HEK293 (cell line): ENCODE results near the gene KRTAP9-9.
"Not testable (repeated sequence)": the region's sequence is repeated elsewhere in the genome, so short reads cannot be mapped to it uniquely, and the experiment has no call there.

Experiments
- CTCF ChIA-PET: fragments of 350-600 bp; formaldehyde crosslinking; extraction: SDS; loops from one replicate; lab custom pipeline; 2021; ENCODE audit warnings: antibody characterized with exemption; lab: Yijun Ruan, JAX
- POLR2A ChIA-PET: fragments of 300-600 bp; formaldehyde crosslinking; extraction: SDS; loops from one replicate; lab custom pipeline; 2020; ENCODE audit warnings: antibody characterized with exemption, inconsistent platforms; lab: Yijun Ruan, JAX
- H3K27ac ChIP-seq: fragments of 200-500 bp; sonication (Bioruptor generic); 2 replicates; pipeline ENCODE4 v1.5.1; 2014; ENCODE audit warnings: low read depth, low read length, control low read depth, inconsistent platforms; ENCODE audit errors: extremely low read depth
- H3K36me3 ChIP-seq, 2 experiments: fragments of 200-500 bp in 1 of 2; sonication (Bioruptor generic) in 1 of 2; 1 replicate in 1 of 2; 2 replicates in 1 of 2; pipeline ENCODE4 v1.5.1; 2014 to 2017; ENCODE audit warnings: inconsistent platforms in 2 of 2, low read length in 2 of 2; ENCODE audit not compliant: control insufficient read depth in 2 of 2, insufficient read depth in 1 of 2
- H3K4me1 ChIP-seq: fragments of 200-500 bp; sonication (Bioruptor generic); 2 replicates; pipeline ENCODE4 v1.5.1; 2014; ENCODE audit warnings: mild to moderate bottlenecking, low read length, inconsistent platforms; ENCODE audit not compliant: control insufficient read depth, insufficient read depth
- H3K4me3 ChIP-seq: 2 replicates; pipeline ENCODE4 v1.5.1; 2011; ENCODE audit warnings: low read depth, mild to moderate bottlenecking, control low read depth, low read length, moderate library complexity
- H3K9me3 ChIP-seq: fragments of 200-500 bp; sonication (Bioruptor generic); 2 replicates; pipeline ENCODE4 v1.5.1; 2014; ENCODE audit warnings: low read depth, low read length, inconsistent platforms; ENCODE audit not compliant: control insufficient read depth, insufficient read depth
- SCRT1 ChIP-seq: fragments of 450-650 bp; formaldehyde crosslinking; IDR thresholded peaks from 2 replicates; pipeline ENCODE4 v1.5.1; 2016; ENCODE audit warnings: missing biosample characterization, missing genetic modification characterization, borderline replicate concordance
- ZFP69B ChIP-seq: fragments of 450-650 bp; formaldehyde crosslinking; IDR thresholded peaks from 2 replicates; pipeline ENCODE4 v1.5.1; 2016; ENCODE audit warnings: missing biosample characterization, missing genetic modification characterization
- ZIC2 ChIP-seq: fragments of 450-650 bp; formaldehyde crosslinking; IDR thresholded peaks from 2 replicates; pipeline ENCODE4 v1.5.1; 2016; ENCODE audit warnings: missing biosample characterization, missing genetic modification characterization
- ZNF366 ChIP-seq: fragments of 450-650 bp; formaldehyde crosslinking; conservative IDR thresholded peaks from 2 replicates; pipeline ENCODE4 v1.5.1; 2016; ENCODE audit warnings: missing biosample characterization, missing genetic modification characterization
- ZNF529 ChIP-seq: fragments of 450-650 bp; formaldehyde crosslinking; IDR thresholded peaks from 2 replicates; pipeline ENCODE4 v1.5.1; 2017; ENCODE audit warnings: missing genetic modification characterization, missing biosample characterization; ENCODE audit not compliant: insufficient replicate concordance
- ZNF544 ChIP-seq: fragments of 450-650 bp; formaldehyde crosslinking; IDR thresholded peaks from 2 replicates; pipeline ENCODE4 v1.5.0; 2017; ENCODE audit warnings: missing biosample characterization, missing genetic modification characterization
- ZNF610 ChIP-seq: fragments of 450-650 bp; formaldehyde crosslinking; IDR thresholded peaks from 2 replicates; pipeline ENCODE4 v1.5.1; 2016; ENCODE audit warnings: missing biosample characterization, missing genetic modification characterization, borderline replicate concordance
- ZNF785 ChIP-seq: fragments of 450-650 bp; formaldehyde crosslinking; IDR thresholded peaks from 2 replicates; pipeline ENCODE4 v1.5.1; 2016; ENCODE audit warnings: missing biosample characterization, missing genetic modification characterization
- ZNF837 ChIP-seq: fragments of 450-650 bp; formaldehyde crosslinking; IDR thresholded peaks from 2 replicates; pipeline ENCODE4 v1.5.1; 2016; ENCODE audit warnings: missing biosample characterization, missing genetic modification characterization
- TF ChIP-seq, protein P1 (sequence below): fragments of 450-650 bp; formaldehyde crosslinking; IDR thresholded peaks from 2 replicates; pipeline ENCODE4 v1.5.1; 2017; ENCODE audit warnings: missing biosample characterization, missing genetic modification characterization
- TF ChIP-seq, protein P2 (sequence below): fragments of 450-650 bp; formaldehyde crosslinking; IDR thresholded peaks from 2 replicates; pipeline ENCODE4 v1.5.1; 2016; ENCODE audit warnings: missing biosample characterization, missing genetic modification characterization
- TF ChIP-seq, protein P3 (sequence below): fragments of 450-650 bp; formaldehyde crosslinking; IDR thresholded peaks from 2 replicates; pipeline ENCODE4 v1.5.1; 2017; ENCODE audit warnings: missing biosample characterization, missing genetic modification characterization
- TF ChIP-seq, protein P4 (sequence below): fragments of 450-650 bp; formaldehyde crosslinking; IDR thresholded peaks from 2 replicates; pipeline ENCODE4 v1.5.1; 2016; ENCODE audit warnings: missing biosample characterization, missing genetic modification characterization
- TF ChIP-seq, protein P5 (sequence below): fragments of 450-650 bp; formaldehyde crosslinking; IDR thresholded peaks from 2 replicates; pipeline ENCODE4 v1.5.1; 2017; ENCODE audit warnings: missing biosample characterization, mild to moderate bottlenecking, missing genetic modification characterization, moderate library complexity
- TF ChIP-seq, protein P6 (sequence below): fragments of 450-650 bp; formaldehyde crosslinking; IDR thresholded peaks from 2 replicates; pipeline ENCODE4 v1.5.1; 2016; ENCODE audit warnings: missing biosample characterization, missing genetic modification characterization
- TF ChIP-seq, protein P7 (sequence below): fragments of 450-650 bp; formaldehyde crosslinking; IDR thresholded peaks from 2 replicates; pipeline ENCODE4 v1.5.0; 2017; ENCODE audit warnings: missing biosample characterization, missing genetic modification characterization, borderline replicate concordance

The KRTAP9-9 gene

DNA sequence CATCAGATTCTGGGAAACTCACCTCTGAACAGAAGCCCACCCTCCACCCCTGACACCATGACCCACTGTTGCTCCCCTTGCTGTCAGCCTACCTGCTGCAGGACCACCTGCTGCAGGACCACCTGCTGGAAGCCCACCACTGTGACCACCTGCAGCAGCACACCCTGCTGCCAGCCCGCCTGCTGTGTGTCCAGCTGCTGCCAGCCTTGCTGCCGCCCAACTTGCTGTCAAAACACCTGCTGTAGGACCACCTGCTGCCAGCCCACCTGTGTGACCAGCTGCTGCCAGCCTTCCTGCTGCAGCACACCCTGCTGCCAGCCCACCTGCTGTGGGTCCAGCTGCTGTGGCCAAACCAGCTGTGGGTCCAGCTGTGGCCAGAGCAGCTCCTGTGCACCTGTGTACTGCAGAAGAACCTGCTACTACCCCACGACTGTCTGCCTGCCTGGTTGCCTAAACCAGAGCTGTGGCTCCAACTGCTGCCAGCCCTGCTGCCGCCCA, 28.5 kb upstream of the KRTAP9-9 start, which contains the start of gene KRTAP9-2:
TSS of gene KRTAP9-2 (plus strand) at position 51 of the 498 bp plus-strand sequence. CDS start at position 58, 7 bp downstream.
- CTCF ChIA-PET, H3K4me1 ChIP-seq, H3K9me3 ChIP-seq, POLR2A ChIA-PET, H3K27ac ChIP-seq: not testable (repeated sequence)
- TF ChIP-seq SCRT1 (tag by site-specific recombination) (0 out of 2 replicates have a peak, but pooled peaks have one; percentile 47), ZIC2 (tag by site-specific recombination) (peak; percentile 43)
- TF ChIP-seq, all 188 proteins: peak for 2; not testable (repeated sequence) for 186
- H3K4me3 ChIP-seq, H3K36me3 ChIP-seq: not testable (repeated sequence)

DNA sequence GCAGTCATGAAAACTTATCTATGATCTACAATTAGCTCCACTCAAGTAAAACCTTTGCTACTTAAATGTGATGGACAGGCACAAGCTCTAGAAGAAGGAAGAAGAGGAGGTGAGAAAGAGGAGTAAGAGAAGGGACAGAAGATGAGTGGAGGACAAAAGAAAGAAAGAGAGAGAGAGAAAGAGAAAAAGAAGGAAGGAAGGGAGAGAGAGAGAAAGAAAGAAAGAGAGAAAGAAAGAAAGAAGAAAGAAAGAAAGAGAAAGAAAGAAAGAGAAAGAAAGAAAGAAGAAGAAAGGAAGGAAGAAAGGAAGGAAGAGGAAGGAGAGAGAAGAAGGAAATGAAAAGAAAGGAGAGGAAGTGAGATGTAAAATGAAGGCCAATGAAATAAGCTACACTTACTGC, 25.1 kb upstream of the KRTAP9-9 start:
- H3K4me3 ChIP-seq = no peak overlapping the region
- no peaks in the 10 kb centered on the region for H3K4me1 ChIP-seq
- CTCF ChIA-PET = interaction anchor here (0.6 to 1.8 kb wide), 2 partner anchors 92 to 228 kb away, joined by 3 to 8 read pairs; no protein-coding TSS in a partner anchor
- no peaks in the 10 kb centered on the region for H3K9me3 ChIP-seq
- TF ChIP-seq, protein P1, sequence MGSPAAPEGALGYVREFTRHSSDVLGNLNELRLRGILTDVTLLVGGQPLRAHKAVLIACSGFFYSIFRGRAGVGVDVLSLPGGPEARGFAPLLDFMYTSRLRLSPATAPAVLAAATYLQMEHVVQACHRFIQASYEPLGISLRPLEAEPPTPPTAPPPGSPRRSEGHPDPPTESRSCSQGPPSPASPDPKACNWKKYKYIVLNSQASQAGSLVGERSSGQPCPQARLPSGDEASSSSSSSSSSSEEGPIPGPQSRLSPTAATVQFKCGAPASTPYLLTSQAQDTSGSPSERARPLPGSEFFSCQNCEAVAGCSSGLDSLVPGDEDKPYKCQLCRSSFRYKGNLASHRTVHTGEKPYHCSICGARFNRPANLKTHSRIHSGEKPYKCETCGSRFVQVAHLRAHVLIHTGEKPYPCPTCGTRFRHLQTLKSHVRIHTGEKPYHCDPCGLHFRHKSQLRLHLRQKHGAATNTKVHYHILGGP (tag by site-specific recombination) = no peak
- TF ChIP-seq ZNF366 (tag by site-specific recombination) (peak; percentile 60), ZNF837 (no peak)
- TF ChIP-seq, protein P2, sequence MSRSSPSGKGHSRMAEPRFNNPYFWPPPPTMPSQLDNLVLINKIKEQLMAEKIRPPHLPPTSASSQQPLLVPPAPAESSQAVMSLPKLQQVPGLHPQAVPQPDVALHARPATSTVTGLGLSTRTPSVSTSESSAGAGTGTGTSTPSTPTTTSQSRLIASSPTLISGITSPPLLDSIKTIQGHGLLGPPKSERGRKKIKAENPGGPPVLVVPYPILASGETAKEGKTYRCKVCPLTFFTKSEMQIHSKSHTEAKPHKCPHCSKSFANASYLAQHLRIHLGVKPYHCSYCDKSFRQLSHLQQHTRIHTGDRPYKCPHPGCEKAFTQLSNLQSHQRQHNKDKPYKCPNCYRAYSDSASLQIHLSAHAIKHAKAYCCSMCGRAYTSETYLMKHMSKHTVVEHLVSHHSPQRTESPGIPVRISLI (tag by site-specific recombination) = no peak
- no peaks in the 10 kb centered on the region for H3K36me3 ChIP-seq
- H3K27ac ChIP-seq = no peak overlapping the region
- POLR2A ChIA-PET = interaction anchor here (0.7 kb wide), 1 partner anchor 571 kb away, joined by 4 read pairs; no protein-coding TSS in a partner anchor

DNA sequence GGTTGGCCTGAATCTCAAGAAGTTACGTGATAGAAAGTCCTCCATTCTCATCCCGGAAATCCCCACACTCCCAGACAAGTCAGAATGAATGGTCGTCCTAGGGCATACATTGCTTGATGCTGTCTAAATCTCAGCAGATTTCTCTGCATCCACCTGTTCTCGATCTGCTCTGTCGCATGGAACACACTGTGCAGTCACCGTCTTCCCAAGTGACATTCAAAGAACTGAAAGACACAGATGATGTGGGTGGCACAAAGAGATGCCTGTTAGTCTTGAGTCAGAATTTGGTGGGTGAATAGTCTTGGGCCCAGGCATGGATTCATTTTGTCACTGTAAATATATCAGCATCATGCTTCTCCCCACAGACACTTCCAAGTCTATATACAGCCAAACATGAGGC, 23.5 kb upstream of the KRTAP9-9 start:
- Histone ChIP-seq H3K4me3 (no peak overlapping the region), H3K4me1 (no peaks in the 10 kb centered on the region), H3K36me3 (no peaks in the 10 kb centered on the region), H3K9me3 (no peaks in the 10 kb centered on the region), H3K27ac (no peak overlapping the region)
- ChIA-PET CTCF (no interaction called here), POLR2A (no interaction called here)
- no peak for TF ChIP-seq ZNF529 (tag by site-specific recombination)
- TF ChIP-seq, protein P3, sequence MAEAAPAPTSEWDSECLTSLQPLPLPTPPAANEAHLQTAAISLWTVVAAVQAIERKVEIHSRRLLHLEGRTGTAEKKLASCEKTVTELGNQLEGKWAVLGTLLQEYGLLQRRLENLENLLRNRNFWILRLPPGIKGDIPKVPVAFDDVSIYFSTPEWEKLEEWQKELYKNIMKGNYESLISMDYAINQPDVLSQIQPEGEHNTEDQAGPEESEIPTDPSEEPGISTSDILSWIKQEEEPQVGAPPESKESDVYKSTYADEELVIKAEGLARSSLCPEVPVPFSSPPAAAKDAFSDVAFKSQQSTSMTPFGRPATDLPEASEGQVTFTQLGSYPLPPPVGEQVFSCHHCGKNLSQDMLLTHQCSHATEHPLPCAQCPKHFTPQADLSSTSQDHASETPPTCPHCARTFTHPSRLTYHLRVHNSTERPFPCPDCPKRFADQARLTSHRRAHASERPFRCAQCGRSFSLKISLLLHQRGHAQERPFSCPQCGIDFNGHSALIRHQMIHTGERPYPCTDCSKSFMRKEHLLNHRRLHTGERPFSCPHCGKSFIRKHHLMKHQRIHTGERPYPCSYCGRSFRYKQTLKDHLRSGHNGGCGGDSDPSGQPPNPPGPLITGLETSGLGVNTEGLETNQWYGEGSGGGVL = no peak
- TF ChIP-seq, protein P4, sequence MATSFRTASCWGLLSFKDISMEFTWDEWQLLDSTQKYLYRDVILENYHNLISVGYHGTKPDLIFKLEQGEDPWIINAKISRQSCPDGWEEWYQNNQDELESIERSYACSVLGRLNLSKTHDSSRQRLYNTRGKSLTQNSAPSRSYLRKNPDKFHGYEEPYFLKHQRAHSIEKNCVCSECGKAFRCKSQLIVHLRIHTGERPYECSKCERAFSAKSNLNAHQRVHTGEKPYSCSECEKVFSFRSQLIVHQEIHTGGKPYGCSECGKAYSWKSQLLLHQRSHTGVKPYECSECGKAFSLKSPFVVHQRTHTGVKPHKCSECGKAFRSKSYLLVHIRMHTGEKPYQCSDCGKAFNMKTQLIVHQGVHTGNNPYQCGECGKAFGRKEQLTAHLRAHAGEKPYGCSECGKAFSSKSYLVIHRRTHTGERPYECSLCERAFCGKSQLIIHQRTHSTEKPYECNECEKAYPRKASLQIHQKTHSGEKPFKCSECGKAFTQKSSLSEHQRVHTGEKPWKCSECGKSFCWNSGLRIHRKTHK = no peak
- no peak for TF ChIP-seq ZFP69B (tag by site-specific recombination)
- TF ChIP-seq ZNF837 = no peak
- TF ChIP-seq, protein P5, sequence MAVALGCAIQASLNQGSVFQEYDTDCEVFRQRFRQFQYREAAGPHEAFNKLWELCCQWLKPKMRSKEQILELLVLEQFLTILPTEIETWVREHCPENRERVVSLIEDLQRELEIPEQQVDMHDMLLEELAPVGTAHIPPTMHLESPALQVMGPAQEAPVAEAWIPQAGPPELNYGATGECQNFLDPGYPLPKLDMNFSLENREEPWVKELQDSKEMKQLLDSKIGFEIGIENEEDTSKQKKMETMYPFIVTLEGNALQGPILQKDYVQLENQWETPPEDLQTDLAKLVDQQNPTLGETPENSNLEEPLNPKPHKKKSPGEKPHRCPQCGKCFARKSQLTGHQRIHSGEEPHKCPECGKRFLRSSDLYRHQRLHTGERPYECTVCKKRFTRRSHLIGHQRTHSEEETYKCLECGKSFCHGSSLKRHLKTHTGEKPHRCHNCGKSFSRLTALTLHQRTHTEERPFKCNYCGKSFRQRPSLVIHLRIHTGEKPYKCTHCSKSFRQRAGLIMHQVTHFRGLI = no peak
- TF ChIP-seq, protein P6, sequence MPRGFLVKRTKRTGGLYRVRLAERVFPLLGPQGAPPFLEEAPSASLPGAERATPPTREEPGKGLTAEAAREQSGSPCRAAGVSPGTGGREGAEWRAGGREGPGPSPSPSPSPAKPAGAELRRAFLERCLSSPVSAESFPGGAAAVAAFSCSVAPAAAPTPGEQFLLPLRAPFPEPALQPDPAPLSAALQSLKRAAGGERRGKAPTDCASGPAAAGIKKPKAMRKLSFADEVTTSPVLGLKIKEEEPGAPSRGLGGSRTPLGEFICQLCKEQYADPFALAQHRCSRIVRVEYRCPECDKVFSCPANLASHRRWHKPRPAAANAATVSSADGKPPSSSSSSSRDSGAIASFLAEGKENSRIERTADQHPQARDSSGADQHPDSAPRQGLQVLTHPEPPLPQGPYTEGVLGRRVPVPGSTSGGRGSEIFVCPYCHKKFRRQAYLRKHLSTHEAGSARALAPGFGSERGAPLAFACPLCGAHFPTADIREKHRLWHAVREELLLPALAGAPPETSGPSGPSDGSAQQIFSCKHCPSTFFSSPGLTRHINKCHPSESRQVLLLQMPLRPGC (tag by site-specific recombination) = no peak
- no peak for TF ChIP-seq ZNF610 (tag by site-specific recombination)
- TF ChIP-seq, protein P7, sequence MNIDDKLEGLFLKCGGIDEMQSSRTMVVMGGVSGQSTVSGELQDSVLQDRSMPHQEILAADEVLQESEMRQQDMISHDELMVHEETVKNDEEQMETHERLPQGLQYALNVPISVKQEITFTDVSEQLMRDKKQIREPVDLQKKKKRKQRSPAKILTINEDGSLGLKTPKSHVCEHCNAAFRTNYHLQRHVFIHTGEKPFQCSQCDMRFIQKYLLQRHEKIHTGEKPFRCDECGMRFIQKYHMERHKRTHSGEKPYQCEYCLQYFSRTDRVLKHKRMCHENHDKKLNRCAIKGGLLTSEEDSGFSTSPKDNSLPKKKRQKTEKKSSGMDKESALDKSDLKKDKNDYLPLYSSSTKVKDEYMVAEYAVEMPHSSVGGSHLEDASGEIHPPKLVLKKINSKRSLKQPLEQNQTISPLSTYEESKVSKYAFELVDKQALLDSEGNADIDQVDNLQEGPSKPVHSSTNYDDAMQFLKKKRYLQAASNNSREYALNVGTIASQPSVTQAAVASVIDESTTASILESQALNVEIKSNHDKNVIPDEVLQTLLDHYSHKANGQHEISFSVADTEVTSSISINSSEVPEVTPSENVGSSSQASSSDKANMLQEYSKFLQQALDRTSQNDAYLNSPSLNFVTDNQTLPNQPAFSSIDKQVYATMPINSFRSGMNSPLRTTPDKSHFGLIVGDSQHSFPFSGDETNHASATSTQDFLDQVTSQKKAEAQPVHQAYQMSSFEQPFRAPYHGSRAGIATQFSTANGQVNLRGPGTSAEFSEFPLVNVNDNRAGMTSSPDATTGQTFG (tag by site-specific recombination) = no peak
- no peak for TF ChIP-seq ZNF785 (tag by site-specific recombination)
- TF ChIP-seq ZNF544 (tag by site-specific recombination) = no peak
